ENCODE measurements around the gene UST.
"Not testable (repeated sequence)": the region's sequence is repeated elsewhere in the genome, so short reads cannot be mapped to it uniquely, and the experiment has no call there.

The UST gene

DNA sequence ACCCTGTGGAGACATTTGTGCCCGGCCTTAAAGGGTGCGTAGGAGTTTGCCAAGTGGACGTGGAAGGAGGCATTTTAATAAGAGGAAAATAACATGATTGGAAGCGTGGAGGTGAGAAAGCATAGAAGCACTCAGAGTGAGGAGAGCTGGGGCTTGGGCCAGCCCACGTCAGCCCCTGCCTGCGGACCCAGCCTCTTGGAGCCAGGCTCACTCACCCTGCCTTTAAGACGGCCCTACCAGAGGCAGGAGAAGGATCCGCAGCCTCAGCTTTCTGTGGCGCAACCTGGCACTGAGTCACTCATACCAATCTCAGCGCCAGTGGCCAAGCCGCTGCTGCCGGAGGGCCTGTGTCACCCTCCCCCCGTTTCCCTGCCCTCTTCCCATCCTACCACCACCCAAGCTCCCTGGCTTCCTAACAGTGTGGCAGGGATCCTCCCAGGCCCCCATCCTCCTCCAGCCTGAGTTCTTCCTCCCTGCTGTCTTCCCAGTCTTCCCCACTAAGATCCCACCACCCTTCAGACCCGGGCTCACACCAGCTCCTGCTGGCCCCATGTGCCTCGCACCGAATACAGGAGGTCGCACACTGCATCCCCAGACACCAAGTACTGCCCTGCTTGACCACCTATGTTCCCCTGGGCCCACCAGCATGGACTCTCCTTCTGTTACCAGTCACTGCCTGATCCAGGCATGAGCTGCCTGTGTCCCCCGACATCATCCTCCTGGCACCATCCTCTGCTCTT, 285.2 kb downstream of the UST start:
- in situ Hi-C loops (cut with MboI; ENCODE audit: low pct_unique_long_range_greater_than_20kb, low sequenced_read_pairs, unreplicated experiment), result loop anchor here (10.0 kb wide), 1 partner anchor 403 kb away; no protein-coding TSS in a partner anchor
- no peak for DNase-seq (ENCODE audit: low spot score)
- TF ChIP-seq, protein P1, sequence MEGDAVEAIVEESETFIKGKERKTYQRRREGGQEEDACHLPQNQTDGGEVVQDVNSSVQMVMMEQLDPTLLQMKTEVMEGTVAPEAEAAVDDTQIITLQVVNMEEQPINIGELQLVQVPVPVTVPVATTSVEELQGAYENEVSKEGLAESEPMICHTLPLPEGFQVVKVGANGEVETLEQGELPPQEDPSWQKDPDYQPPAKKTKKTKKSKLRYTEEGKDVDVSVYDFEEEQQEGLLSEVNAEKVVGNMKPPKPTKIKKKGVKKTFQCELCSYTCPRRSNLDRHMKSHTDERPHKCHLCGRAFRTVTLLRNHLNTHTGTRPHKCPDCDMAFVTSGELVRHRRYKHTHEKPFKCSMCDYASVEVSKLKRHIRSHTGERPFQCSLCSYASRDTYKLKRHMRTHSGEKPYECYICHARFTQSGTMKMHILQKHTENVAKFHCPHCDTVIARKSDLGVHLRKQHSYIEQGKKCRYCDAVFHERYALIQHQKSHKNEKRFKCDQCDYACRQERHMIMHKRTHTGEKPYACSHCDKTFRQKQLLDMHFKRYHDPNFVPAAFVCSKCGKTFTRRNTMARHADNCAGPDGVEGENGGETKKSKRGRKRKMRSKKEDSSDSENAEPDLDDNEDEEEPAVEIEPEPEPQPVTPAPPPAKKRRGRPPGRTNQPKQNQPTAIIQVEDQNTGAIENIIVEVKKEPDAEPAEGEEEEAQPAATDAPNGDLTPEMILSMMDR (IDR thresholded peaks at IDR 0.05; ENCODE audit: extremely low read depth, insufficient read depth, missing control alignments), result no peak

DNA sequence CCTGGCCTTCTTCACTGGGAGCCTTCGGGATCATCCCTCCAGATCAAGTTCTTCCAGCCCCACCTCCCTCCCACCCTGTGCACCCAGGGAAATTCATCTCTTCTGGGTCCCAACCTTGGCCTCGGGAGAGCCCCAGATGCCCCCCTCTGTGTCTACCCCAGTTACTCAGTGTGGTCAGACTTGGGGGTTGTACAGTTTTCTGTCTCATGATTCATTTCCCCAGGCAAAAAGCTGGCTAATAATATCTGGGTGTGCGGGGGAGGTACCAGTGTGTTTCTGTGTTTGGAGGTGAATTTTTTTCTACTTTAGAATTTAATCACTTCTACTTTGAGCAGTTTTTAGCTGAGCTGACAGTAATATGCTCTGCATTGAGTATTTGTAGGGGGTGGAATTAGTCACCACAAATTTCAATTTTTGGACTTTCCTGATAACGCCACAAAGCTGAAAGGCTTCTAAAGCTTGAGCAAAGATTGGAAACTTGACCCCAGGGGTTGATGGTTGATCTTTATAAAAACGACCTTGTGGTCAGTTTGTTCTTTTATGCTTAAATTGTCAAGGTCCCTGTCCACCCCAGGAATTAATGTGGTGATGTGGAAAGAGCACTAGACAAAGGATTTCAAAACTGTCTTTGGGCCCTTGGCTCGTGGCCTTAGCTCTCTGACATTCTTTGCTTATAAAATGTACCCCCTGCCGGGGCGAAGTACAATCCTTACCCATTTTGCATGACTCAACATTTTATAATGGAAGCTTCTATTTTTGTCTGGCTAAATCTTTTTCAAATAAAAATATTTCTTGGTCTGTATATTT, 286.0 kb downstream of the UST start:
- peak; percentile 82 for DNase-seq (ENCODE audit: low spot score)
- in situ Hi-C loops (cut with MboI; ENCODE audit: low pct_unique_long_range_greater_than_20kb, low sequenced_read_pairs, unreplicated experiment), result loop anchor here (10.0 kb wide), 1 partner anchor 402 kb away; no protein-coding TSS in a partner anchor
- TF ChIP-seq, protein P1 (IDR thresholded peaks at IDR 0.05; ENCODE audit: extremely low read depth, insufficient read depth, missing control alignments), result no peak

DNA sequence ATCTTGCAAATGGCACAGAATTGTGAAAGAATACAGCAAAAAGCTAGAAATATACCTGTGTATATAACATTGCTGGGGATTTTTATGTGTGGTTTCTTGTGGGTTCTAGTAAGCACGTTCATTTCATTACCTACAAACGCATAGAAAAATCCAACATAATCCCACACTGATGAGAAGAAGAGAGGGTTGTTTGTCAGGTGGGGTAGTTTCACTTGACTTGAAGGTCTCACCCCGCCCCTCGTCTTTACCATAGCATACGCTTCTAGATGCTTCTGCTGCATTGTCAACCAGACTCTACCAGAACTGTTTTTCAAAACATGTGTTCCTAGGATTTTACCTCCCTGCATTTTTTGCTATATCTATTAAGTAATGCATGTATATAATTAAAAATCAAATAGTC, 286.6 kb downstream of the UST start:
- peak; percentile 67 for DNase-seq (ENCODE audit: low spot score)
- TF ChIP-seq, protein P1 (IDR thresholded peaks at IDR 0.05; ENCODE audit: extremely low read depth, insufficient read depth, missing control alignments), result no peak
- in situ Hi-C loops (cut with MboI; ENCODE audit: low pct_unique_long_range_greater_than_20kb, low sequenced_read_pairs, unreplicated experiment), result loop anchor here (10.0 kb wide), 1 partner anchor 401 kb away; no protein-coding TSS in a partner anchor

DNA sequence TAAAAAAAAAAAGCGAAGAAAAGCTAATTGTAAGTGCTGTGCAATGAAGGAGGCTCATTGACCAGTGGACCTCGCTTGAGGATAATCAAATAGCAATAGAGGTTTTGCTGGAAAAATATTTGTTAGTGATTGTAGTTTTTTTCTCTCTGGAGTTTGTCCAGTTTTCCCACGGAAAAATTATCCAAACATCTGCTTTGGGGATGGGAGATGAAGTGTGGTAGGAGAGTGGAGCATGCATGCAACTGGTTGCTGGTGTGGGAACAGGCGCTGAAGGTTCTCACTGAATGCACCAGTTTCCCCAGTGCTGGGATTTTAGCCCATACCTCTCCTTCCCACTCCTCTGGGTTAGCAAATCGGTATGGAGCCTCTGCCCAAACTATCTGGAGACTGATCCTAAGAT, 288.9 kb downstream of the UST start:
- in situ Hi-C loops (cut with MboI; ENCODE audit: low pct_unique_long_range_greater_than_20kb, low sequenced_read_pairs, unreplicated experiment), result loop anchor here (10.0 kb wide), 1 partner anchor 399 kb away; no protein-coding TSS in a partner anchor
- TF ChIP-seq, protein P1 (IDR thresholded peaks at IDR 0.05; ENCODE audit: extremely low read depth, insufficient read depth, missing control alignments), result no peak
- no peak for DNase-seq (ENCODE audit: low spot score)

DNA sequence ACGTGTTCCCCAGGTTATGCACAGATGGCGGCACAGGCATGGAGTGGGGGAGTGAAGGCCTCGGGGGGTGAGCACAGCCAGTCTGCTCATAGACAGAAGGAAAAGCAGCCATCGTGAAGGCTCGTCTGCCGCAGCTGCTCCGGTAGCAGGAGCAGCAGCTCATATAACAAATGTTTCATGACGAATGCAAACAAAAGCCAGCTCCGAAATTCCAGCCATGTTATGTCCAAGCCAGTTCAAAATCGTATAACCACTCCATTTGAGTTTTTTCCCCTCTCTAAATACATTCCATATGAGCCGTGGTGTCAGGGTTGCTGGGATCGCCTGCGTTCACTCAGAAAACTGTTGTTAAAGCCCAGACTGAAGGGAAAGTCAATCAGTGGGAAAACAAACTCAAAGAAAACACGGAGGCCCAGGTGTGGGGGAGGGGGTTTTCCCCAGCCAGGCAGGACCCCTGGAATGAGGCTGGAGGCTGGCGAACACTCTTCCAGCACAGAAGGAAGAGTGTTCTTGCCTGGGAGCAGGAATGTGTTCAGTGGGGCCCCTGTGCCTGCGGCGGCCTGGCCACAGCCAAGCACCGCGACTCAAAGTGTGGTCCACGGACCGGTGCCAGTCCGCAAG, 290.3 kb downstream of the UST start:
- TF ChIP-seq, protein P1 (IDR thresholded peaks at IDR 0.05; ENCODE audit: extremely low read depth, insufficient read depth, missing control alignments), result no peak
- in situ Hi-C loops (cut with MboI; ENCODE audit: low pct_unique_long_range_greater_than_20kb, low sequenced_read_pairs, unreplicated experiment), result loop anchor here (10.0 kb wide), 1 partner anchor 398 kb away; no protein-coding TSS in a partner anchor
- no peak for DNase-seq (ENCODE audit: low spot score)

DNA sequence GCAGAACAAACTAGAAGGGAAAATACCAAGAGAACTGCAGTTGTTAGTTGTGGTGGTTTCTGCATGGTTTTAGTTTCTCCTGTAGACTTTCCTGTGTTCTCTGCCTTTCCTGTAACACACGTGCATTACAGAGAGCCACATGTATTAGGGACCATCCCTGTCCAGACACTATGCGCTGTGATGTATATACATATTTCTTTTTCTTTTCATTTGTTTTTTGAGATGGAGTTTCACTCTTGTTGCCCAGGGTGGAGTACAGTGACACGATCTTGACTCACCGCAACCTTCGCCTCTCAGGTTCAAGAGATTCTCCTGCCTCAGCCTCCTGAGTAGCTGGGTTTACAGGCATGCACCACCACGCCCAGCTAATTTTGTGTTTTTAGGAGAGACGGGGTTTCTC, 292.2 kb downstream of the UST start:
- in situ Hi-C loops (cut with MboI; ENCODE audit: low pct_unique_long_range_greater_than_20kb, low sequenced_read_pairs, unreplicated experiment), result loop anchor here (10.0 kb wide), 1 partner anchor 396 kb away; no protein-coding TSS in a partner anchor

More for the DNA sequence above, 292.2 kb downstream of the UST start:
- not testable (repeated sequence) for DNase-seq (ENCODE audit: low spot score)
